Lower leg skin (tissue), 4 donors: ENCODE results near the gene CTPS2. TPM values are rescaled to one million over a fixed set of nuclear protein-coding genes. Genes with fewer than 3 reads are reported as not detected.
"Not testable (repeated sequence)": the region's sequence is repeated elsewhere in the genome, so short reads cannot be mapped to it uniquely, and the experiment has no call there.

ENCODE experiments used
- DNase-seq, 2 donors: peaks; one replicate each; pipeline ENCODE4 v3.0.0-alpha.2; 2019; ENCODE audit warnings: low spot score in 2 of 2
- H3K4me3 ChIP-seq: fragments of 200-600 bp; sonication (generic); 2 replicates; pipeline ENCODE4 v1.5.1; 2017; ENCODE audit warnings: mild to moderate bottlenecking, low read depth; ENCODE audit not compliant: poor library complexity, severe bottlenecking
- POLR2A ChIP-seq, 2 donors: fragments of 450-650 bp; IDR thresholded peaks; one replicate each; pipeline ENCODE4 v1.6.1; 2016 to 2017; ENCODE audit warnings: antibody characterized with exemption in 2 of 2, mild to moderate bottlenecking in 1 of 2, moderate library complexity in 1 of 2
- WGBS, 2 donors: methylation state at CpG; one replicate each; pipeline ENCODE4 v1.1.5; 2018; 5-methylcytosine and 5-hydroxymethylcytosine counted together
- intact Hi-C: fragments of 100-400 bp; cut with DNase I; formaldehyde crosslinking; loops from one replicate; pipeline ENCODE4 v1.15.0; 2023; ENCODE audit warnings: low total_unique reads
- total RNA-seq, 4 donors: library from RNA; depleted of rRNA; stranded (reverse); fragments of >200 nt; gene quantifications; one replicate each; pipeline ENCODE4 v1.1.0, GENCODE V29; 2016
- TF ChIP-seq, protein P1 (sequence below), 3 donors: fragments of 450-650 bp; IDR thresholded peaks; one replicate each; pipeline ENCODE4 v1.5.1; 2016; ENCODE audit warnings: antibody characterized with exemption in 3 of 3, mild to moderate bottlenecking in 3 of 3, moderate library complexity in 2 of 3

CTPS2 gene
- total RNA-seq, 4 donors from 2014 or later: 6.7 to 11.1 (median 9.3) TPM

DNA sequence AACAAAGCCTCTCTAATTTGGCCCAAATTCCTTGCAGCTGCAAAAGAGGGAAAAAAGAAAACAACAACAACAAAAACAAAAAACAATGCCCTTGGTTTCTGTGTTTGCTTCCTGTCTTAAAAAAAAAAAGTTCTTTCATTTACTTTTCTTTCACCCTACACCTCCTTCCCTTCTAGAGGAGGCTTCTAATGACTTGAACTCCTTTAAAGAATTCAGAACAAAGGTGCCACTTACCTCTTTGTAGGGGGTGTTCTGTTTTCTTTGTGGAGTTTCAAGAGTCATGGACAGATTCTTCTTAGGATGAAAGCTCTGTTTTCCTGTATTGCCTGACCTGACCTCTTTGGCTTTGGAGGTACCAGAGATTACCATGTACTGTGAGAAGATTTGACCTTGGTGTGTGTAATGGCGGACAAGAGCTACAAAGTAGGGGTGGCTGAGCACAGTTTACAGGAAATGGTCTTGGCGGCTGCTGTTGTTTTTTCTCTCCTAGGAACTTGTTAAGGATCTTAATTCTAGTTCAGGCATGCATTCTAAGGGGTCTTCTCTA, 134.9 kb downstream of the CTPS2 start:
- no peak for DNase-seq
- 72 to 92% methylated on average over 2 of the region's 2 CpGs for WGBS, 2 donors
- intact Hi-C loops: no loop called here
- TF ChIP-seq, protein P1, sequence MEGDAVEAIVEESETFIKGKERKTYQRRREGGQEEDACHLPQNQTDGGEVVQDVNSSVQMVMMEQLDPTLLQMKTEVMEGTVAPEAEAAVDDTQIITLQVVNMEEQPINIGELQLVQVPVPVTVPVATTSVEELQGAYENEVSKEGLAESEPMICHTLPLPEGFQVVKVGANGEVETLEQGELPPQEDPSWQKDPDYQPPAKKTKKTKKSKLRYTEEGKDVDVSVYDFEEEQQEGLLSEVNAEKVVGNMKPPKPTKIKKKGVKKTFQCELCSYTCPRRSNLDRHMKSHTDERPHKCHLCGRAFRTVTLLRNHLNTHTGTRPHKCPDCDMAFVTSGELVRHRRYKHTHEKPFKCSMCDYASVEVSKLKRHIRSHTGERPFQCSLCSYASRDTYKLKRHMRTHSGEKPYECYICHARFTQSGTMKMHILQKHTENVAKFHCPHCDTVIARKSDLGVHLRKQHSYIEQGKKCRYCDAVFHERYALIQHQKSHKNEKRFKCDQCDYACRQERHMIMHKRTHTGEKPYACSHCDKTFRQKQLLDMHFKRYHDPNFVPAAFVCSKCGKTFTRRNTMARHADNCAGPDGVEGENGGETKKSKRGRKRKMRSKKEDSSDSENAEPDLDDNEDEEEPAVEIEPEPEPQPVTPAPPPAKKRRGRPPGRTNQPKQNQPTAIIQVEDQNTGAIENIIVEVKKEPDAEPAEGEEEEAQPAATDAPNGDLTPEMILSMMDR (IDR thresholded peaks at IDR 0.05): no peak
- no peak for TF ChIP-seq POLR2A (IDR thresholded peaks at IDR 0.05)
- H3K4me3 ChIP-seq: no peak overlapping the region

DNA sequence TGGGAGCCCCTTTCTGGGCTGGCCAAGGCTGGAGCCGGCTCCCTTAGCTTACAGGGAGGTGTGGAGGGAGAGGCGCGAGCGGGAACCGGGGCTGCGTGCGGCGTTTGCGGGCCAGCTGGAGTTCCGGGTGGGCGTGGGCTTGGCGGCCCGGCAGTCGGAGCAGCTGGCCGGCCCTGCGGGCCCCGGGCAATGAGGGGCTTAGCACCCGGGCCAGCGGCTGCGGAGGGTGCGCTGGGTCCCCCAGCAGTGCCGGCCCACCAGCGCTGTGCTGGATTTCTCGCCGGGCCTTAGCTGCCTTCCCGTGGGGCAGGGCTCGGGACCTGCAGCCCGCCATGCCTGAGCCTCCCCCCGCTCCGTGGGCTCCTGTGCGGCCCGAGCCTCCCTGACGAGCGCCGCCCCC, 137.1 kb downstream of the CTPS2 start:
- intact Hi-C loops, DNase-seq, H3K4me3 ChIP-seq: not testable (repeated sequence)
- 97 to 98% methylated on average over 6 to 17 of the region's 35 CpGs for WGBS, 2 donors

GRCh38 chrX:16573781-16574180, 138.7 kb downstream of the CTPS2 start:
- no peak for DNase-seq
- no peak for TF ChIP-seq POLR2A (IDR thresholded peaks at IDR 0.05)
- TF ChIP-seq, protein P1 (IDR thresholded peaks at IDR 0.05): no peak
- 68 to 90% methylated on average over 1 of the region's 1 CpG for WGBS, 2 donors
- H3K4me3 ChIP-seq: no peak overlapping the region
- intact Hi-C loops: no loop called here

GRCh38 chrX:16567681-16568080, 144.8 kb downstream of the CTPS2 start:
- DNase-seq: no peak
- intact Hi-C loops: no loop called here
- 85 to 91% methylated on average over 4 of the region's 4 CpGs for WGBS, 2 donors
- TF ChIP-seq, protein P1 (IDR thresholded peaks at IDR 0.05): no peak
- TF ChIP-seq POLR2A (IDR thresholded peaks at IDR 0.05): no peak
- no peak overlapping the region for H3K4me3 ChIP-seq

DNA sequence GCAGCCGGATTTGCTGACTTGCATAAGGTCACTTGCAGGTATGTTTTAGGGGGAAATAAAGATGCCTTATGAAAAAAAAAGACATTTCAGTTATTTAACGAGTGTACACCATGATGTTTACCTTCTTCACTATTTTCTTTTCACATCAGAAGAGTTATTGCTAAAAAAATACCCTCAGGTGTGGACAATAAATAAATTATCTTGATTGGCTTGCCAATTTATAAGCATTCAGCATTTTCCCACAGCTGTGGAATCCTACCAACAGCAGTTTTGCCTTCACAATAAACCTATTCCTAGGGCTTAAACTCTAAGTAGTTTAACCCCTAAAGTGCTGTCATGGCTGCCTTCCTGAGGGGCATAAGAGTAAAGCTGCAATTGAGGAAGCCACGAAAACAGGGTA, 145.9 kb downstream of the CTPS2 start:
- intact Hi-C loops: no loop called here
- 58 to 60% methylated on average over 3 of the region's 3 CpGs for WGBS, 2 donors
- TF ChIP-seq, protein P1 (IDR thresholded peaks at IDR 0.05): no peak
- no peak for TF ChIP-seq POLR2A (IDR thresholded peaks at IDR 0.05)
- no peak for DNase-seq
- H3K4me3 ChIP-seq: no peak overlapping the region

DNA sequence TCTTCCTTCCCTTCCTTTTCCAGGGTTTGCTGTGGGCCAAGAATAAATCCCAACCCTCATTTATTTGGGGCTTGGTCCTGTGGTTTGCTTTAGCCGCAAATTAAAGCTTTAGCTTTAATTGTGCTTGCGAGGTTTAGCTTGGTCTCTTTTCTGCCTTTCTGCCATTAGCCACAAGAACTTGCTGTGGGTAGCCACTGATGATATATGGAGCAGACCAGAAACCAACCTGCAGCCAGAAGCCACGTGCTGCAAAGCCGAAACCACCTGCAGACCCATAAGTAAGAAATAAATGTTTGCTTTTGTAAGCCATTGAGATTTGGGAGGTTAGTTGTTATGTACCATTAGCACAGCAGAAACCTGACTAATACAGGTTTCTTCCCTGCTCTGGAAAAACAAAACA, 152.3 kb downstream of the CTPS2 start:
- TF ChIP-seq, protein P1 (IDR thresholded peaks at IDR 0.05): no peak
- no peak for TF ChIP-seq POLR2A (IDR thresholded peaks at IDR 0.05)
- WGBS, 2 donors: 91 to 94% methylated on average over 4 of the region's 4 CpGs
- intact Hi-C loops: no loop called here
- no peak for DNase-seq
- H3K4me3 ChIP-seq: no peak overlapping the region
